Right lobe of liver (tissue), 4 donors: ENCODE measurements around the gene GRIP1.

ENCODE experiments used
- POLR2A ChIP-seq: fragments of 450-650 bp; IDR thresholded peaks from one replicate; pipeline ENCODE4 v1.6.1; 2017; ENCODE audit warnings: antibody characterized with exemption, mild to moderate bottlenecking
- TF ChIP-seq, protein P1 (sequence below), 4 donors: fragments of 200-600 bp in 3 of 4; fragments of 450-650 bp in 1 of 4; IDR thresholded peaks; one replicate each; pipeline versions ENCODE4 v1.5.1 to v1.8.0; 2016 to 2022; ENCODE audit warnings: antibody characterized with exemption in 4 of 4, mild to moderate bottlenecking in 2 of 4
- donor health status: DM: no; HTN: no; CAD: no.
- donor health status: DM: no; HTN: no; CAD: no.
- donor health status: DM: no; HTN: yes; CAD: no.

DNA sequence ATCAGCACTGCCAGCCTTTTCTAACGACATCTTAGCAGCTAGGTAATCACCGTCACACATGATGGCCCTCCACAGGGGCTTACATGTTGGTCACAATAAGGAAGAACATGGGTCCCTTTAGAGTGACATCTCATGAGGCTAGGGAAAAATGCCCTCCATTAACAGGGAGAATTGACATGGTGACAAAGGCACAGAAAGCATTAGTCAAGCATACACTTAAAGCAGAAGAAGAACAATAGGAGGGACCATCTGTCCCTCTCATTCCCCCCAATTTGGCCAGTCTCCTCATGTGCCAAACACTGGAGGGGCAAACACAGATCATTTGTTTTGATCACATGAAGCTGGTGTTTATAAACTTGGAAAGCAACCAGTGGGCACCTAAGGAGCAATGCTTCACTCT is 78.0 kb downstream of the GRIP1 start:
- TF ChIP-seq, protein P1, sequence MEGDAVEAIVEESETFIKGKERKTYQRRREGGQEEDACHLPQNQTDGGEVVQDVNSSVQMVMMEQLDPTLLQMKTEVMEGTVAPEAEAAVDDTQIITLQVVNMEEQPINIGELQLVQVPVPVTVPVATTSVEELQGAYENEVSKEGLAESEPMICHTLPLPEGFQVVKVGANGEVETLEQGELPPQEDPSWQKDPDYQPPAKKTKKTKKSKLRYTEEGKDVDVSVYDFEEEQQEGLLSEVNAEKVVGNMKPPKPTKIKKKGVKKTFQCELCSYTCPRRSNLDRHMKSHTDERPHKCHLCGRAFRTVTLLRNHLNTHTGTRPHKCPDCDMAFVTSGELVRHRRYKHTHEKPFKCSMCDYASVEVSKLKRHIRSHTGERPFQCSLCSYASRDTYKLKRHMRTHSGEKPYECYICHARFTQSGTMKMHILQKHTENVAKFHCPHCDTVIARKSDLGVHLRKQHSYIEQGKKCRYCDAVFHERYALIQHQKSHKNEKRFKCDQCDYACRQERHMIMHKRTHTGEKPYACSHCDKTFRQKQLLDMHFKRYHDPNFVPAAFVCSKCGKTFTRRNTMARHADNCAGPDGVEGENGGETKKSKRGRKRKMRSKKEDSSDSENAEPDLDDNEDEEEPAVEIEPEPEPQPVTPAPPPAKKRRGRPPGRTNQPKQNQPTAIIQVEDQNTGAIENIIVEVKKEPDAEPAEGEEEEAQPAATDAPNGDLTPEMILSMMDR (IDR thresholded peaks at IDR 0.05): no peak
- no peak for TF ChIP-seq POLR2A
